MM.1S (cell line): ENCODE results near the gene PPP2R2C.

Source experiments
- DNase-seq: peaks from one replicate; pipeline ENCODE4 v3.0.0-alpha.2; 2015
- H2AFZ ChIP-seq: fragments of 300-600 bp; sonication (generic); 2 replicates; pipeline ENCODE4 v1.6.0; 2016; ENCODE audit warnings: antibody characterized with exemption, low read length
- H3F3A ChIP-seq: fragments of 300-600 bp; sonication (generic); 2 replicates; pipeline ENCODE4 v1.6.1; 2016; ENCODE audit warnings: mild to moderate bottlenecking, antibody characterized with exemption, low read length, moderate library complexity, mixed read lengths; ENCODE audit not compliant: insufficient read depth
- H3K27ac ChIP-seq: fragments of 300-600 bp; sonication (generic); 2 replicates; pipeline ENCODE4 v1.5.1; 2016; ENCODE audit warnings: mild to moderate bottlenecking, low read length
- H3K27me3 ChIP-seq: fragments of 300-600 bp; sonication (generic); replicated peaks from 2 replicates; pipeline ENCODE4 v1.6.0; 2016; ENCODE audit warnings: low read length; ENCODE audit not compliant: insufficient read depth
- H3K36me3 ChIP-seq: fragments of 300-600 bp; sonication (generic); replicated peaks from 2 replicates; pipeline ENCODE4 v1.6.1; 2016; ENCODE audit warnings: mild to moderate bottlenecking, low read length, mixed read lengths; ENCODE audit not compliant: insufficient read depth
- H3K4me1 ChIP-seq: fragments of 300-600 bp; sonication (generic); 2 replicates; pipeline ENCODE4 v1.6.1; 2016; ENCODE audit warnings: low read length, mixed read lengths
- H3K4me2 ChIP-seq: fragments of 300-600 bp; sonication (generic); 2 replicates; pipeline ENCODE4 v1.6.0; 2016; ENCODE audit warnings: low read depth, low read length
- H3K4me3 ChIP-seq: fragments of 300-600 bp; sonication (generic); 2 replicates; pipeline ENCODE4 v1.5.1; 2016; ENCODE audit warnings: low read length, mixed read lengths
- H3K79me2 ChIP-seq: fragments of 300-600 bp; sonication (generic); 2 replicates; pipeline ENCODE4 v1.6.1; 2016; ENCODE audit warnings: mixed run types, low read length, mixed read lengths
- H3K9ac ChIP-seq: fragments of 300-600 bp; sonication (generic); 2 replicates; pipeline ENCODE4 v1.6.1; 2016; ENCODE audit warnings: low read length, mixed read lengths
- H3K9me2 ChIP-seq: fragments of 300-600 bp; sonication (generic); replicated peaks from 2 replicates; pipeline ENCODE4 v1.6.1; 2016; ENCODE audit warnings: mild to moderate bottlenecking, low read length, mixed read lengths; ENCODE audit not compliant: insufficient read depth
- H3K9me3 ChIP-seq: fragments of 300-600 bp; sonication (generic); replicated peaks from 2 replicates; pipeline ENCODE4 v1.6.1; 2016; ENCODE audit warnings: mild to moderate bottlenecking, low read length, mixed read lengths; ENCODE audit not compliant: insufficient read depth
- H4K20me1 ChIP-seq: fragments of 300-600 bp; sonication (generic); 2 replicates; pipeline ENCODE4 v1.6.1; 2016; ENCODE audit warnings: mild to moderate bottlenecking, low read length, moderate library complexity, mixed read lengths; ENCODE audit not compliant: insufficient read depth
- EZH2 ChIP-seq: fragments of 300-600 bp; sonication (generic); optimal IDR thresholded peaks from 2 replicates; pipeline ENCODE3; 2017; ENCODE audit warnings: low read depth, mild to moderate bottlenecking, antibody characterized with exemption, low read length, mixed read lengths
- EZH2phosphoT487 ChIP-seq: fragments of 300-600 bp; sonication (generic); IDR thresholded peaks from 2 replicates; pipeline ENCODE4 v1.6.1; 2018; ENCODE audit warnings: antibody characterized with exemption, low read length
- TF ChIP-seq, protein P1 (sequence below): fragments of 300-600 bp; sonication (generic); IDR thresholded peaks from 2 replicates; pipeline ENCODE4 v1.5.1; 2016; ENCODE audit warnings: antibody characterized with exemption, low read length, mixed read lengths

The PPP2R2C gene

DNA sequence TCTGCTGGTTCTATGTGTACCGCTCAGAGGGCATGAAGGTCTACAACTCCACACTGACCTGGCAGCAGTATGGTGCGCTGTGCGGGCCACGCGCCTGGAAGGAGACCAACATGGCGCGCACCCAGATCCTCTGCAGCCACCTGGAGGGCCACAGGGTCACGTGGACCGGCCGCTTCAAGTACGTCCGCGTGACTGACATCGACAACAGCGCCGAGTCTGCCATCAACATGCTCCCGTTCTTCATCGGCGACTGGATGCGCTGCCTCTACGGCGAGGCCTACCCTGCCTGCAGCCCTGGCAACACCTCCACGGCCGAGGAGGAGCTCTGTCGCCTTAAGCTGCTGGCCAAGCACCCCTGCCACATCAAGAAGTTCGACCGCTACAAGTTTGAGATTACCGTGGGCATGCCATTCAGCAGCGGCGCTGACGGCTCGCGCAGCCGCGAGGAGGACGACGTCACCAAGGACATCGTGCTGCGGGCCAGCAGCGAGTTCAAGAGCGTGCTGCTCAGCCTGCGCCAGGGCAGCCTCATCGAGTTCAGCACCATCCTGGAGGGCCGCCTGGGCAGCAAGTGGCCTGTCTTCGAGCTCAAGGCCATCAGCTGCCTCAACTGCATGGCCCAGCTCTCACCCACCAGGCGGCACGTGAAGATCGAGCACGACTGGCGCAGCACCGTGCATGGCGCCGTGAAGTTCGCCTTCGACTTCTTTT is 170.5 kb downstream of the PPP2R2C start:
- Histone ChIP-seq H3K4me2 (no peak overlapping the region), H3K79me2 (no peaks in the 10 kb centered on the region), H3K27me3 (no peaks in the 10 kb centered on the region), H2AFZ (no peak overlapping the region), H3F3A (no peaks in the 10 kb centered on the region), H4K20me1 (no peaks in the 10 kb centered on the region), H3K9me3 (no peaks in the 10 kb centered on the region), H3K36me3 (0 out of 2 replicates have a peak, but pooled peaks cover 8% of the 10 kb centered on the region), H3K9me2 (no peaks in the 10 kb centered on the region), H3K27ac (no peak overlapping the region), H3K4me1 (no peaks in the 10 kb centered on the region), H3K9ac (no peak overlapping the region), H3K4me3 (no peak overlapping the region)
- TF ChIP-seq EZH2 (no peak), EZH2phosphoT487 (no peak)
- TF ChIP-seq, protein P1, sequence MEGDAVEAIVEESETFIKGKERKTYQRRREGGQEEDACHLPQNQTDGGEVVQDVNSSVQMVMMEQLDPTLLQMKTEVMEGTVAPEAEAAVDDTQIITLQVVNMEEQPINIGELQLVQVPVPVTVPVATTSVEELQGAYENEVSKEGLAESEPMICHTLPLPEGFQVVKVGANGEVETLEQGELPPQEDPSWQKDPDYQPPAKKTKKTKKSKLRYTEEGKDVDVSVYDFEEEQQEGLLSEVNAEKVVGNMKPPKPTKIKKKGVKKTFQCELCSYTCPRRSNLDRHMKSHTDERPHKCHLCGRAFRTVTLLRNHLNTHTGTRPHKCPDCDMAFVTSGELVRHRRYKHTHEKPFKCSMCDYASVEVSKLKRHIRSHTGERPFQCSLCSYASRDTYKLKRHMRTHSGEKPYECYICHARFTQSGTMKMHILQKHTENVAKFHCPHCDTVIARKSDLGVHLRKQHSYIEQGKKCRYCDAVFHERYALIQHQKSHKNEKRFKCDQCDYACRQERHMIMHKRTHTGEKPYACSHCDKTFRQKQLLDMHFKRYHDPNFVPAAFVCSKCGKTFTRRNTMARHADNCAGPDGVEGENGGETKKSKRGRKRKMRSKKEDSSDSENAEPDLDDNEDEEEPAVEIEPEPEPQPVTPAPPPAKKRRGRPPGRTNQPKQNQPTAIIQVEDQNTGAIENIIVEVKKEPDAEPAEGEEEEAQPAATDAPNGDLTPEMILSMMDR = no peak
- DNase-seq = no peak

DNA sequence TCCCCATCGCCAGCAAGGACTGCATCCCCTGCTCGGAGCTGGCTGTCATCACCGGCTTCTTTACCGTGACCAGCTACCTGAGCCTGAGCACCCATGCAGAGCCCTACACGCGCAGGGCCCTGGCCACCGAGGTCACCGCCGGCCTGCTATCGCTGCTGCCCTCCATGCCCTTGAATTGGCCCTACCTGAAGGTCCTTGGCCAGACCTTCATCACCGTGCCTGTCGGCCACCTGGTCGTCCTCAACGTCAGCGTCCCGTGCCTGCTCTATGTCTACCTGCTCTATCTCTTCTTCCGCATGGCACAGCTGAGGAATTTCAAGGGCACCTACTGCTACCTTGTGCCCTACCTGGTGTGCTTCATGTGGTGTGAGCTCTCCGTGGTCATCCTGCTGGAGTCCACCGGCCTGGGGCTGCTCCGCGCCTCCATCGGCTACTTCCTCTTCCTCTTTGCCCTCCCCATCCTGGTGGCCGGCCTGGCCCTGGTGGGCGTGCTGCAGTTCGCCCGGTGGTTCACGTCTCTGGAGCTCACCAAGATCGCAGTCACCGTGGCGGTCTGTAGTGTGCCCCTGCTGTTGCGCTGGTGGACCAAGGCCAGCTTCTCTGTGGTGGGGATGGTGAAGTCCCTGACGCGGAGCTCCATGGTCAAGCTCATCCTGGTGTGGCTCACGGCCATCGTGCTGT is 171.2 kb downstream of the PPP2R2C start:
- H3F3A ChIP-seq = no peaks in the 10 kb centered on the region
- DNase-seq = no peak
- H3K79me2 ChIP-seq = no peaks in the 10 kb centered on the region
- no peaks in the 10 kb centered on the region for H4K20me1 ChIP-seq
- no peak overlapping the region for H3K4me2 ChIP-seq
- no peak overlapping the region for H2AFZ ChIP-seq
- no peak for TF ChIP-seq EZH2
- TF ChIP-seq EZH2phosphoT487 = no peak
- TF ChIP-seq, protein P1 = no peak
- no peaks in the 10 kb centered on the region for H3K9me2 ChIP-seq
- no peaks in the 10 kb centered on the region for H3K9me3 ChIP-seq
- no peak overlapping the region for H3K27ac ChIP-seq
- no peak overlapping the region for H3K9ac ChIP-seq
- 0 out of 2 replicates have a peak, but pooled peaks cover 8% of the 10 kb centered on the region for H3K36me3 ChIP-seq
- H3K4me3 ChIP-seq = no peak overlapping the region
- H3K4me1 ChIP-seq = no peaks in the 10 kb centered on the region
- no peaks in the 10 kb centered on the region for H3K27me3 ChIP-seq

DNA sequence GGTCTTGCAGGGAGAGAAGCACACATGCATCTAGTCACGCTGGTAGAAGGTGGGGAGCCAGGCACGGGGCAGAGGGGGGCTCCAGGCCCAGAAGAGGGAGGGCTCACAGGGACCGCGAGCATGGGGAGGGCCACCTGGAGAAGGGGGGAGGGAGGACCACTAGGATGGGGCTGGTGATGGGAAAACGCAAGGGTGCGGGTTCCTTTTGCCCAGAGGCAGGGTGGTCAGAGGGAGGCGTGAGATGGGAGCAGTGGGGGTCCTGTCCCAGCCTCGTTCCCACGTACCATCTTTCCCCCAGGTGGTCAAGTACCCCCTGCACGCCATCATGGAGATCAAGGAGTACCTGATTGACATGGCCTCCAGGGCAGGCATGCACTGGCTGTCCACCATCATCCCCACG is 172.1 kb downstream of the PPP2R2C start:
- no peak overlapping the region for H3K4me3 ChIP-seq
- H3K36me3 ChIP-seq = 0 out of 2 replicates have a peak, but pooled peaks cover 8% of the 10 kb centered on the region
- no peaks in the 10 kb centered on the region for H3K27me3 ChIP-seq
- no peak overlapping the region for H3K27ac ChIP-seq
- H3F3A ChIP-seq = no peaks in the 10 kb centered on the region
- TF ChIP-seq EZH2phosphoT487 = no peak
- TF ChIP-seq EZH2 = no peak
- TF ChIP-seq, protein P1 = no peak
- H3K9me3 ChIP-seq = no peaks in the 10 kb centered on the region
- H3K79me2 ChIP-seq = no peaks in the 10 kb centered on the region
- H3K4me1 ChIP-seq = no peaks in the 10 kb centered on the region
- DNase-seq = no peak
- H3K4me2 ChIP-seq = no peak overlapping the region
- no peak overlapping the region for H3K9ac ChIP-seq
- no peaks in the 10 kb centered on the region for H3K9me2 ChIP-seq
- H2AFZ ChIP-seq = no peak overlapping the region
- H4K20me1 ChIP-seq = no peaks in the 10 kb centered on the region
